Caco-2 (cell line): ENCODE results near the gene TMEM167A. TPM values are rescaled to one million over a fixed set of nuclear protein-coding genes. Genes with fewer than 3 reads are reported as not detected.

Experiments
- BruUV-seq: library from RNA; stranded (reverse); fragments of 400-500 nt; replicated peaks from 2 replicates; lab custom pipeline; 2021; lab: Mats Ljungman, UMichigan
- CTCF ChIA-PET: fragments of 300-600 bp; sonication (Branson Sonifier 250); formaldehyde crosslinking; loops from one replicate; lab custom pipeline; 2022; ENCODE audit warnings: antibody characterized with exemption; lab: Charles Lee
- POLR2A ChIA-PET: fragments of 300-600 bp; sonication (Branson Sonifier 250); formaldehyde crosslinking; loops from one replicate; lab custom pipeline; 2022; ENCODE audit warnings: antibody characterized with exemption; lab: Charles Lee
- DNase-seq, 2 experiments: peaks; one replicate each; pipeline versions ENCODE4 v3.0.0 to v3.0.0-alpha.2; 2020 to 2022
- H3K27me3 ChIP-seq: replicated peaks from 2 replicates; pipeline ENCODE4 v1.6.0; 2011; ENCODE audit warnings: low read length; ENCODE audit not compliant: control insufficient read depth, insufficient read depth
- H3K36me3 ChIP-seq: 2 replicates; pipeline ENCODE4 v1.5.1; 2011; ENCODE audit warnings: low read length; ENCODE audit not compliant: control insufficient read depth, insufficient read depth
- H3K4me1 ChIP-seq: fragments of 250-450 bp; sonication (Bioruptor Pico); 2 replicates; pipeline ENCODE4 v1.5.1; 2020; ENCODE audit warnings: mild to moderate bottlenecking
- H3K4me3 ChIP-seq: 2 replicates; pipeline ENCODE4 v1.5.1; 2011; ENCODE audit warnings: low read depth, mild to moderate bottlenecking, control low read depth, low read length
- H3K9me3 ChIP-seq: fragments of 250-450 bp; sonication (Bioruptor Pico); 2 replicates; pipeline ENCODE4 v1.5.1; 2020; ENCODE audit warnings: mild to moderate bottlenecking, moderate library complexity
- H3K27ac Mint-ChIP-seq: one replicate; pipeline ENCODE4 v1.8.0; 2022; ENCODE audit warnings: mixed read lengths; ENCODE audit not compliant: unreplicated experiment
- H3K27me3 Mint-ChIP-seq: one replicate; pipeline ENCODE4 v1.8.0; 2022; ENCODE audit warnings: mixed read lengths; ENCODE audit not compliant: insufficient read depth, unreplicated experiment
- H3K36me3 Mint-ChIP-seq: one replicate; pipeline ENCODE4 v1.8.0; 2022; ENCODE audit warnings: mild to moderate bottlenecking, mixed read lengths; ENCODE audit not compliant: insufficient read depth, unreplicated experiment
- H3K4me1 Mint-ChIP-seq: one replicate; pipeline ENCODE4 v1.8.0; 2022; ENCODE audit warnings: low read depth, mixed read lengths; ENCODE audit not compliant: unreplicated experiment
- H3K4me3 Mint-ChIP-seq: one replicate; pipeline ENCODE4 v1.8.0; 2022; ENCODE audit warnings: mild to moderate bottlenecking, moderate library complexity, mixed read lengths; ENCODE audit not compliant: unreplicated experiment
- H3K9me3 Mint-ChIP-seq: one replicate; pipeline ENCODE4 v1.8.0; 2022; ENCODE audit warnings: mixed read lengths; ENCODE audit not compliant: unreplicated experiment
- intact Hi-C: fragments of 100-400 bp; cut with micrococcal nuclease; formaldehyde crosslinking; loops from one replicate; pipeline ENCODE4 v1.10.0; 2022; ENCODE audit not compliant: unreplicated experiment
- total RNA-seq: library from RNA; stranded (reverse); gene quantifications from 2 replicates; pipeline ENCODE4 v1.2.3, GENCODE V29; 2022
- TF ChIP-seq, protein P1 (sequence below), 2 experiments: fragments of 200-600 bp in 1 of 2; IDR thresholded peaks; 1 replicate in 1 of 2; 2 replicates in 1 of 2; pipeline versions ENCODE4 v1.5.1 to v1.8.0; 2011 to 2022; ENCODE audit warnings: antibody characterized with exemption in 1 of 2, control low read depth in 1 of 2, inconsistent platforms in 1 of 2, low read depth in 1 of 2, low read length in 1 of 2, mild to moderate bottlenecking in 1 of 2, moderate library complexity in 1 of 2; ENCODE audit not compliant: insufficient read depth in 1 of 2, severe bottlenecking in 1 of 2, unreplicated experiment in 1 of 2

TMEM167A gene
- total RNA-seq, 1 experiment from 2014 or later = 97.1 TPM

DNA sequence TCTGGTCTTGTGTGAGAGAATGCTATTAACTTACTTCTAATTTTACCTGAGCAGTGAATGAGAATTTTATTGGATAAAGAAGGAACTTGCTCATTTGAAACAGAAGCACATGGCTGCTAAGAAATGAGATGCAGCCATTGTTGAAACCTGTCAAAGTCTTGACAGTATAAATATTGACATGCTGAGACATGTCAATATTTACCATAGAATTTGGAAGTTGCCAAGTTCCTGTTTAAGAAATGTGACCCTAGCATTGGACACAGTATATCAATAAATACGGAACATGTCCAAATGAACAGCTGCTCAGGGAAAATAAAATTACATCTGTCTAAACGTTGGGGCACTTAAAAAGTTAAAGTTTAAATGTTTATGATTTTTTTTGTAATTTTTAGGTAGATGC, 7.9 kb upstream of the TMEM167A start:
- H3K9me3 ChIP-seq = peaks cover 3% of the 10 kb centered on the region; the same call in 1 of the 2 replicates
- H3K4me1 Mint-ChIP-seq = no peaks in the 10 kb centered on the region
- no peaks in the 10 kb centered on the region for H3K36me3 ChIP-seq
- no peak for DNase-seq
- H3K27me3 ChIP-seq = no peaks in the 10 kb centered on the region
- BruUV-seq = no TSS peak
- peaks cover 1% of the 10 kb centered on the region for H3K9me3 Mint-ChIP-seq
- H3K27ac Mint-ChIP-seq = no peak overlapping the region
- CTCF ChIA-PET = no interaction called here
- H3K36me3 Mint-ChIP-seq = no peaks in the 10 kb centered on the region
- H3K27me3 Mint-ChIP-seq = no peaks in the 10 kb centered on the region
- intact Hi-C loops = no loop called here
- H3K4me3 ChIP-seq = no peak overlapping the region
- H3K4me3 Mint-ChIP-seq = no peak overlapping the region
- POLR2A ChIA-PET = no interaction called here
- H3K4me1 ChIP-seq = no peaks in the 10 kb centered on the region
- TF ChIP-seq, protein P1, sequence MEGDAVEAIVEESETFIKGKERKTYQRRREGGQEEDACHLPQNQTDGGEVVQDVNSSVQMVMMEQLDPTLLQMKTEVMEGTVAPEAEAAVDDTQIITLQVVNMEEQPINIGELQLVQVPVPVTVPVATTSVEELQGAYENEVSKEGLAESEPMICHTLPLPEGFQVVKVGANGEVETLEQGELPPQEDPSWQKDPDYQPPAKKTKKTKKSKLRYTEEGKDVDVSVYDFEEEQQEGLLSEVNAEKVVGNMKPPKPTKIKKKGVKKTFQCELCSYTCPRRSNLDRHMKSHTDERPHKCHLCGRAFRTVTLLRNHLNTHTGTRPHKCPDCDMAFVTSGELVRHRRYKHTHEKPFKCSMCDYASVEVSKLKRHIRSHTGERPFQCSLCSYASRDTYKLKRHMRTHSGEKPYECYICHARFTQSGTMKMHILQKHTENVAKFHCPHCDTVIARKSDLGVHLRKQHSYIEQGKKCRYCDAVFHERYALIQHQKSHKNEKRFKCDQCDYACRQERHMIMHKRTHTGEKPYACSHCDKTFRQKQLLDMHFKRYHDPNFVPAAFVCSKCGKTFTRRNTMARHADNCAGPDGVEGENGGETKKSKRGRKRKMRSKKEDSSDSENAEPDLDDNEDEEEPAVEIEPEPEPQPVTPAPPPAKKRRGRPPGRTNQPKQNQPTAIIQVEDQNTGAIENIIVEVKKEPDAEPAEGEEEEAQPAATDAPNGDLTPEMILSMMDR (IDR thresholded peaks at IDR 0.05; ENCODE audit: insufficient read depth in 1 of 2, low read depth in 1 of 2, low read length in 1 of 2, severe bottlenecking in 1 of 2, unreplicated experiment in 1 of 2) = no peak

DNA sequence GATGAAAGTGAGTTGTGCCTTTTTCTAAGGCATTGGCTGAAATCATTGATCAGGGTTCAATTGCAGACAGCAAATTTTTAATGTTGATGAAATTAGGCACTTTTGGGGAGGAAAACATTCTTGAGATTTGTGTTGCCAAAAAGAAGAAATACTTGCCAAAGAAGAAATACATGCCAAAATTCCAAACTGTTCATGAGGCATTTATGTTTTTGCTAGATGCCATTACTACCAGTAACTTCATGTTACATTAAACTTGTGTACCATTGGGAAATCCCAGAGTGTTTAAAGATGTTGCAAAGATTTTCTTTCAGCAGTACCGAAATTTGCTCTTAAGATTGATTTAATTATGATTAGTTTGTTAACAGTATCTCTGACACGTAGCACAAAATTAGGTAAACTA, 7.1 kb upstream of the TMEM167A start:
- Histone ChIP-seq H3K36me3 (no peaks in the 10 kb centered on the region), H3K27me3 (no peaks in the 10 kb centered on the region), H3K4me3 (no peak overlapping the region), H3K9me3 (no peaks in the 10 kb centered on the region), H3K4me1 (no peaks in the 10 kb centered on the region)
- CTCF ChIA-PET = no interaction called here
- H3K9me3 Mint-ChIP-seq = no peaks in the 10 kb centered on the region
- no peak overlapping the region for H3K4me3 Mint-ChIP-seq
- H3K27ac Mint-ChIP-seq = no peak overlapping the region
- H3K4me1 Mint-ChIP-seq = no peaks in the 10 kb centered on the region
- H3K27me3 Mint-ChIP-seq = no peaks in the 10 kb centered on the region
- TF ChIP-seq, protein P1 (IDR thresholded peaks at IDR 0.05; ENCODE audit: insufficient read depth in 1 of 2, low read depth in 1 of 2, low read length in 1 of 2, severe bottlenecking in 1 of 2, unreplicated experiment in 1 of 2) = no peak
- intact Hi-C loops = no loop called here
- DNase-seq = no peak
- BruUV-seq = no TSS peak
- H3K36me3 Mint-ChIP-seq = no peaks in the 10 kb centered on the region
- POLR2A ChIA-PET = no interaction called here

DNA sequence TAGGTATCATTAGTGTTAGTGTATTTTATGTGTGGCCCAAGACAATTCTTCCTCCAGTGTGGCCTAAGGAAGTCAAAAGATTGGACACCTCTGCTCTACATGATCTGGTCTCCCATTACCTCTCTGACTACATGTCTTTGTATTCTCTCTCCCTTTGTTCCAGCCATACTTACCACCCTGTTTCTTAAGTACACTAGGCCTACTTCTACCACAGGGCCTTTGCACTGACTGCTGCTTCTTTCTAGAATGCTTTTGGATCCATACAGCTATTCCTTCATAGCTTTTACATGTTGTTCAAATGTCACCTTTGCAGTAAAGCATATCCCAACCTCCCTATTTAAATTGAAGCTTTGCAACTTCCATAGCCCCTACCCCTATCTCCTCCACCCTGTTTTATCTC, 5.6 kb upstream of the TMEM167A start:
- POLR2A ChIA-PET = no interaction called here

More for the DNA sequence above, 5.6 kb upstream of the TMEM167A start:
- H3K9me3 ChIP-seq = no peaks in the 10 kb centered on the region
- Mint-ChIP-seq H3K9me3 (no peaks in the 10 kb centered on the region), H3K27me3 (no peaks in the 10 kb centered on the region), H3K4me3 (no peak overlapping the region), H3K27ac (no peak overlapping the region), H3K4me1 (no peaks in the 10 kb centered on the region), H3K36me3 (no peaks in the 10 kb centered on the region)
- intact Hi-C loops = no loop called here
- H3K4me3 ChIP-seq = no peak overlapping the region
- no TSS peak for BruUV-seq
- DNase-seq = no peak
- CTCF ChIA-PET = no interaction called here
- TF ChIP-seq, protein P1 (IDR thresholded peaks at IDR 0.05; ENCODE audit: insufficient read depth in 1 of 2, low read depth in 1 of 2, low read length in 1 of 2, severe bottlenecking in 1 of 2, unreplicated experiment in 1 of 2) = no peak
- no peaks in the 10 kb centered on the region for H3K4me1 ChIP-seq
- no peaks in the 10 kb centered on the region for H3K27me3 ChIP-seq
- H3K36me3 ChIP-seq = no peaks in the 10 kb centered on the region
